Forelimb muscle (tissue), 1 donor: ENCODE data around the gene TCF12. TPM values are rescaled to one million over a fixed set of nuclear protein-coding genes. Genes with fewer than 3 reads are reported as not detected.
"Not testable (repeated sequence)": the region's sequence is repeated elsewhere in the genome, so short reads cannot be mapped to it uniquely, and the experiment has no call there.

Experiments used
- DNase-seq: peaks from one replicate; pipeline ENCODE4 v3.0.0-alpha.2; 2013; ENCODE audit warnings: low read depth
- polyA plus RNA-seq: library from polyadenylated mRNA; unstranded; fragments of 120-200 nt; gene quantifications from one replicate; pipeline ENCODE4 v1.2.1, GENCODE V29; 2013; ENCODE audit not compliant: insufficient read length

The TCF12 gene
- polyA plus RNA-seq, 1 donor = 109 TPM

DNA sequence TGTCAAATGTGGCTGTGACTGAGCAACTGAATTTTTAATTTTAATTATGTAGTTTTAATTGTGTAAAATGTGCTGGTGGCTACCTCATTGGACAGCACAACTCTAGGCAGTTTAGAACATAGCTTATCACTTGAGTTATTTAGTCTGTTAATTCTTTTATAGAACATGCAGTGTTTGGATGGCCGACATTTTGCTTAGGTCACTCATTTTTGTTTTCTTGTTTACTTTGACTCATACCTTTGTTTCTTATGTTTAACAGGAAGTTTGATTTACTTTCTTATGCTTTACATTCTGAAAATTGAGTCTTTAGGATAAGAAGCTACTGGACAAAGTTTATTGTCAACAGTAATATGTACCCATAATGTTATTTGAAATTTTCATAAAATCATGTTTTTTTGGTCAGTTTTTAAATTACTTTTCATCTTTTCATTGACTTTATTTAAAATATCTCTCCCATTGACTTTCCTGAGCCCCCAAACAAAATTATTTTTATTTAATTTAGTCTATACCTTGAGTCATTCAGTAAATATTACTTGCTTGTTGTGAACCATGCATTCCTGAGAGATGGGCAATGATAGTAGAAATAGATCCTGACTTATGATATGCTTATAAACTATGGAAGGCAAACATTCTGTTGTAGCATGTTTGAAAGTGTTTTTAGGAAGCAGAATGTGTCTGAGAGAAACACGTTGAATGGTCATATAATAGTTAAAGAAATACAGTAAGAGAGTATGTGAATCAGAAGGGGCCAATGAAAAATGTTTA lies 60.6 kb downstream of the TCF12 start:
- DNase-seq = no peak

DNA sequence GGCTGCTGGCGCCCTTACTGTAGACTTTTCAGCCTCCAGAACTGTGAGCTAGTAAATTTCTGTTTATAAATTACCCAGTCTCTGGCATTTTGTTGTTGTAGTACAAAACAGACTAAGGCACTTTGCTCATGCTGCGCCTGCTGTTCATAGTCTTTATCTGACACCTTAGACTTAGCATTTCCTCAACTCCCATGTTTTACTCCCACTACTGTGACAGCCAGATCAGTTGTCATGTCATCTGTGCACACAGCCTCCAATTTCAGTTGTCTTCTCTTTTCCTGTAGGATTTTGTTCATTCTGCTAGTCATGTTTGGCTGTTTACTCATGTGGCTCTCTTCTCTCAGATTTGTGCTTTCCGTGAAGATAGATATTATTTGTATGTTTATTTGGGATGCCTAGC lies 62.0 kb downstream of the TCF12 start:
- DNase-seq = no peak

DNA sequence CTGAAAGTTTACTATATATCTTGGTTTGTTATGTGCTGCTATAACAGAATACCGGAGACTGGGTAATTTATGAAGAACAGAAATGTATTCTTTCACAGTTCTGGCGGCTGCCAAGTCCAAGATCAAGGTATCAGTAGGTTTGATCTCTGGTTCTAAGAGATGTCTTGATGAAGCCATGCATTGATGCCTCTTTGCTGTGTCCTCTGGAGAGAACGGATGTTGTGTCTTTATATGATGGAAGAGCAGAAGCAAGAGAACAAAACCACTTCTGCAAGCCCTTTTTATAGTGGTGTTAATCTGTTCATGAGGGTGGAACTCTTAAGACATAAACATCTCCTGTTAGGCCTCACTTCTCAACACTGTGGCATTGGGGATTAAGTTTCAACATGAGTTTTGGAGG lies 62.7 kb downstream of the TCF12 start:
- DNase-seq = no peak

DNA sequence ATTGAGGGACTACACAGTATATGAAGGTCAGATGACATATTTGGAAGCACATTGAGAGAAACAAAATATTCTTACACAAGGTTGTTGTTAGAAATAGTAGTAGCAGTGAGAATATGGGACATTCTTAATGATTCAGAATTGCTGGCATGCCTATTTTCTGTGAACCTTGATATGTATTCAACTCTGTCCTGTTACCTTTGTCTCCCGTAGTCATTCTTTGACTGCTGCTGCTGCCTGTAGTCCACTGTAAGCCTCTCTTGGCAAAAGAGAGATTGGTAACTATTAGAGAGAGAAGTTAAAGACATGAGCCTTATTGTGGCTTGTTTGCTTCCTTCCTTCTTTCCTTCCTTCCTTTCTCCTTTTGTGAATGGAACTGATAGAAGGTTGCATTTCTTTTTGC lies 64.5 kb downstream of the TCF12 start:
- DNase-seq = no peak

DNA sequence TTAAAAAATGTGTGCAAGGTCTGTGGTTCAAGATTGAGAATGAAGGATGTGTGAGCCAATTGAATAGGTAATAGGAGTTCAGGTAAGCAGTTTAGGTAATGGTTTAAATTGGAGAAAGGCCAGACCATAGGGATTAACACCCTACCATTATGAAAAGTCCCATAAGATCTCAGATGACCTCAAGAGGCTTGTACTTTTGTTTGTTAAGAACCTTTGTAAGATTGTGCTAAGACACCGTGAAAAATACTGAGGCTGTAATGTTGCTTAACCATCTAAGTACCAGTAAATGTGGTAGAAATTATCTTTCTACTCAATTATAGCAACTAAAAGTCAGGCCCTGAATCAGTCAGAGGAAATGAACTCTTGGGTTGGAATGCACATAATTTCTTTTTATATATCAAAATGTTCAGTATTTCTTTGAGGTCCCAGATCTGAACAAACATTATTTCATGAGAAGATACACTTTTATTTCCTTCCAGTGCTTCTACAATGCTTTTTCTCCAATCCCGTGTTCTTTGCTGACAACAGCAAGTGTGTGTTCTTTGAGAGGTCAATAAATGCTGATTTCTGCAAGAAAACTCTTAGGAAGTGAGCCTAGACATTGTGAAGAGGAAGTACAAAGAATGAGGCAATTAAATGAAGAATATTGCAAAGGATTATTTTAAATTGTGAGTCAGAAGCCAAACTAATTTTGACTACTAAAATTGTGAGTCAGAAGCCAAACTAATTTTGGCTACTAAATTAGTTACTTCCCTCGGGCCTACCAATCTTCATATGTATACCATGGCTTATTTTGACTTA lies 66.4 kb downstream of the TCF12 start:
- DNase-seq = no peak

DNA sequence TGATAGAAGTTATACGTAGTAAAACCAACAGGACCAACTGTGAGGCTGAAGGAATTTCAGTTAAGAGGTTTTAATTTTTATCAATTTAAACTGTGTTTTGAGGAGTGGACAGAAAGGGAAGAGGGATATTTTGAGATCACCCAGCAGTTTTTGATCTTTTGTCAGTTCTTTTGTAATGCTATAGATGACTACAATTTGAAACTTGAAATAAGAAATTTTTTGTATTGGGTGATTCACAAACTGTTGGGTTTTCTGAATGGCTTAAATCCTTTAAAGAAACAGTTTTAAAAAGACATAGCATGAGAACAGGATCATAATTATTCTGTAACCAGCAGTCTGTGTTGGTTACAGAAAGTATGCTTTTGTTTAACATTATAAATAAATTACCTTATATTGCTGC lies 67.4 kb downstream of the TCF12 start:
- no peak for DNase-seq

DNA sequence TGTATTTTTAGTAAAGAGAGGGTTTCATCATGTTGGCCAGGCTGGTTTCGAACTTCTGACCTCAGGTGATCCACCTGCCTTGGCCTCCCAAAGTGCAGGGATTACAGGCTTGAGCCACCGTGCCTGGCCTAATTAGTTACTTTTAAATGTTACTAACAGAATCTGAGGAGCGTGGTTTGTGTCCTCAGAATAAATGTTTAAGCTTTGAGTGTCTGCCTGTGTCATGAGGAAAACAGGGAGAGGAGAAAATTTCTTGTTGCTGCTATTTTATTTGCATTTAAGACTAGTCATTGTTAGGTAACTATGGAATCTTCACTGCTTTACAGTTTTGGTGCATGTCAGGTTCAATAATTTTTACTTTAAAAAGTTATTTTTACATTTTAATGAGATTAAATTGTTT lies 68.8 kb downstream of the TCF12 start:
- no peak for DNase-seq

DNA sequence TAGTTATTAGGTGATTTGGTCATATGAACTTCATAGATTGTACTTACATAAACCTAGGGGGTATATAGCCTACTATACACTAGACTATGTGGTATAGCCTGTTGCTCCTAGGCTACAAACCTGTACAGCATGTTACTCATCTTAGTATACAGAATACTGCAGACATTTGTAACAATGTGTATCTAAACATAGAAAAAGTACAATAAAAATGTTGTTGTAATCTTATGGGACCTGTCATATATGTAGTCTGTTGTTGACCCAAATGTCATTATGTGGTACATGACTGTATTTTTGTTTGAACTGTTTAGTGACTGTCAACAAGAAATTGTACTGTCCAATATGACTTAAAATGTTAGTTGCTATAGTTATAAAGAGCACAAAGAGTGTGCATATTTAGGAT lies 69.8 kb downstream of the TCF12 start:
- DNase-seq = no peak

DNA sequence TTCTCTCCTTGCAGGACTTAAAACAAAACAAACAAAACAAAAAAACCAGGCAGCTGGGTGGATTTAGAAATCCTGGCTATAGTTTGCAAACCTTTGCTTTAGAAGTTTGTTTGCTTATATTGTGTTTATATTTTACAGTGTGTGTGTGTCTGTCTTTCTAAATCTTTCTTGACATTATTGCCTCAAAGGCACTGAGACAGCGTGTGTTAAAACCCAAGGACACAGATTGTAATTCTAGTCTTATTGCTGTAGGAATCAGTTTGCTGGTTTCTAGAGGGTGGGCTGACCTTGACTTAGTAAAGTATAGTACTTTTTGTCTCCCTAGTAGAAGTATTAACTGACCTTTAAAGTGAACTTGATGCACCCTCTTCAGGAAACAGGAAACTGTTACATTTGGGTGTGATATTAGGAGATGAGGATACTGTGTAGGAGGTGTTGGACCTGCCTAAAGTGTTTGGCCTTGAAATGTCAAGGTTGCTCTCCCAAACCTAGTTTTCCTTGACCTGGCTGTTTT lies 71.0 kb downstream of the TCF12 start:
- no peak for DNase-seq

DNA sequence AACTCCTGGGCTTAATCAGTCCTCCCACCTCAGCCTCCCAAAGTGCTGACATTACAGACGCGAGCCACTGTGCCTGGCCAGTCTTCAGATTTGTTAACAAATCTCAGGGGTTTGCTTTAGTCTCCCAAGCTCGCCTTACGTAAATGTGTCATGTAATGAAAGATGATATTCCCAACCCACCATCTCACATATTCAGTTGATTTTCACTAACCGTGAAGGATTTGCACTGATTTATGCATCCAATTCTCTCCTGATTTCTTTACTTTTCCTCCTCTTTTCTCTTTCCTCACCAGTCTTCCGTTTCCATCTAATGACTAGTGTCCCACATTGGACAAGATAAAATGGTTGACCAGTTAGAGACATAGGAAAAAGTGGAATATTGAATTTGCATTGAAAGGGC lies 72.6 kb downstream of the TCF12 start:
- no peak for DNase-seq

DNA sequence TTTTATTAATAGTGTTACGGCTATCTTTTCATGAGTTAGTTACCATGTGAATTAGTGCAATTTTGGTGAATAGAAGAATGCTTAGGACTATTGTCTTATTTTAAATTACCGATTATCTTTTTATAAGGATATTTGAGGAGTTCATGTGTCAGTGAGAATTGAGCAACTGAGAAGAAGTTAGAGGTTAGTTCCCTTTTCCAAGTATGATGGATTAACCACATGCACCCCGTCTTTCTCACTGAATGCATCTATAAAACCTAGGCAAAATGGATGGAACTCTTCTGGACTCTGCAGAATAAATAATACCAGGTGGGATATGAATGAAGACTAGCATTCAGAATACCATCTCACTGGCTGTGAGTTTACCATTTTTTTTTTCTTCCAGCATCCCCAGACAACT lies 74.3 kb downstream of the TCF12 start:
- DNase-seq = no peak

DNA sequence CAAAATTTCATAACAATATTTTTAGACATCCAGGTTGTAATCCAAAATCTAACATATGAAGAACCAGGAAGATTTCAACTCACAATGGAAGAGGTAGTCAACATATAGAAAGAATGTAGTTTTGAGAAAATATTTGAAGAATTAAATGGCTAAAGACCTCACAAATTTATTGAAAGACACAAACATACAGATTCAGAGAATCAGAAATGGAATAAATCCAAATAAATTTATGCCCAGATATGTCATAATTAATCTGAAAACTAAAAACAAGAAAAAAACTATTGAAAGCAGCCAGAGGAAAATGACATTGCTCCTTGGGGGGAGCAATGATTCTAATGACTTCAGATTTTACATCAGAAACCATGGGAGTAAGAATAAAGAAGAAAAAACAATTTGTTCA lies 75.8 kb downstream of the TCF12 start:
- no peak for DNase-seq

DNA sequence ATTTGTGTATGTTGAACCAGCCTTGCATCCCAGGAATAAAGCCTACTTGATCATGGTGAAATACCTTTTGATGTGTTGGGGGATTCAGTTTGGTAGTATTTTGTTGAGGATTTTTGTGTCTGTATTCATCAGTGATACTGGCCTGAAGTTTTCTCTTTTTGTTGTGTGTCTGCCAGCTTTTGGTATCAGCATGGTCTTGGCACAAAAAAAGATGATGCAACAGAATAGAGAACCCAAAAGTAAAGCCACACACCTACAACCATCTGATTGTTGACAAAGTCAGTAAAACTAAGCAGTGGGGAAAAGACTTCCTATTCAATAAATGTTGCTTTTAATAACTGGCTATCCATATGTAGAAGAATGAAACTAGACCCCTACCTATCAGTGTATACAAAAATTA lies 77.6 kb downstream of the TCF12 start:
- no peak for DNase-seq

DNA sequence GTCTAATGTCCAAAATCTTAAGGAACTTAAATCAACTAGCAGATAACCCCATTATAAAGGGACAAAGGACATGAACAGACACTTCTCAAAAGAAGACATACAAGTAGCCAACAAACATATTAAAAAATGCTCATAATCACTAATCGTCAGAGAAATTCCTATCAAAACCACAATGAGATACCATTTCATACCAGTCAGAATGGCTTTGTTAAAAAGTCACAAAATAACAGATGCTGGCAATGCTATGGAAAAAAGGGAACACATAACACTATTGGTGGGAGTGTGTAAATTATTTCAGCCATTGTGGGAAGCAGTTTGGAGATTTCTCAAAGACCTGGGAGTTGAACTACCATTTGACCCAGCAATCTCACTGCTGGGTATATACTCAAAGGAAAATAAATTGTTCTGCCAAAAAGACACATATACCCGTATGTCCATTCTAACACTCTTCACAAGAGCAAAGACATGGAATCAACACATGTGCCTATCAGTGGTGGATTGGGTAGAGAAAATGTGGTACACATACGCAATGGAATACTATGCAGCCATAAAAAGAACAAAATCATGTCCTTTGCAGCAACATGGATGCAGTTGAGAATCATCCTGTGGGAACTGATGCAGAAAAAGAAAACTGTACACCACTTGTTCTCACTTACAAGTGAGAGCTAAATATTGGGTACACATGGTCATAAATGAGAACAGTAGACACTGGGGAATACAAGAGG lies 78.5 kb downstream of the TCF12 start:
- DNase-seq = no peak

DNA sequence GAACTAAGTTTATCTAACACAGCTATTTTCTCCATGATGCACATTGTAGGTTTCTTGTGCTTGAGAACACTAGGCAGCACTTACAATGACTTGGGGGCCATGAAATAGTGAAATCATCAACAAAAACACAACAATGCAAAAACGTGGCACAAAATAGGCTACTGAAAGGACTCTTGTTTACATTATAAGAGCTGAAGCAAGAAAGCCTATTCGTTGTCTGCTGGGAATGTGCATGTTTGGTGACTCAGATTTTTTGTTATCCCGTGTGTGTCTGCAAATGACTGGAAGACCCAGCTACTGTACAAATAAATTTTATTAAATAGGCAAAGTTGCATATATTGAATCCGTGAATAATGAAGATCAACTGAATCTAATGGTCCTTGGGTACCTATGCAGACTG lies 85.0 kb downstream of the TCF12 start:
- no peak for DNase-seq

DNA sequence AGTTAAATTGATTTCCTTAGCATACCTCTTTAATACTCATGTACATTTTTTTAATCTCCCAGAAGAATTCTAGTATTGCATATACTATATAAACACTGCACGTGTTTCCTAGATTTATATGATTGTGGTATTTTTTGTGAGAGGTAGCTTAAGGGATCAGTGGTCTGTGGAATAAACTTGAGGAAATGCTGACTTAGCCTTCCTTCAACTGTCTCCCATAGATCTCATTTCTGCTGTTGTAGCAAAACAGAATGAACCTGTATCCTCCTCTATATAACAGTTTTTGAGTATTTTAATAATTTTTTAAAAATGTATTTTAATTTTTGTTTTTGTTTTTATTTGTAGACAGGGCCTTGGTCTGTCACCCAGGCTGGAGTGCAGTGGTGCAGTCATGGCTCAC lies 86.8 kb downstream of the TCF12 start:
- no peak for DNase-seq

DNA sequence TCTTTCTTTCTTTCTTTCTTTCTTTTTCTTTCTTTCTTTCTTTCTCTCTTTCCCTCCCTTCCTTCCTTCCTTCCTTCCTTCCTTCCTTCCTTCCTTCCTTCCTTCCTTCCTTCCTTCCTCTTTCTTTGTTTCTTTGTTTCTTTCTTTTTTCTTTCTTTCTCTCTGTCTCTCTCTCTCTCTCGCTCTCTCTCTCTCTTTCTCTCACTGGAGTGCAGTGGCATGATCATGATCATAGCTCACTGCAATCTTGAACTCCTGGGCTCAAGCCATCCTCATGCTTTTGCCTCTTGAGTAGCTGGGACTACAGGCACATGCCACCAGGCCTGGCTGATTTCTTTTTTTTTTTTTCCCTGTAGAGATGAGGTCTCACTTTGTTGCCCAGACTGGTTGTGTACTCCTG lies 89.4 kb downstream of the TCF12 start:
- not testable (repeated sequence) for DNase-seq

DNA sequence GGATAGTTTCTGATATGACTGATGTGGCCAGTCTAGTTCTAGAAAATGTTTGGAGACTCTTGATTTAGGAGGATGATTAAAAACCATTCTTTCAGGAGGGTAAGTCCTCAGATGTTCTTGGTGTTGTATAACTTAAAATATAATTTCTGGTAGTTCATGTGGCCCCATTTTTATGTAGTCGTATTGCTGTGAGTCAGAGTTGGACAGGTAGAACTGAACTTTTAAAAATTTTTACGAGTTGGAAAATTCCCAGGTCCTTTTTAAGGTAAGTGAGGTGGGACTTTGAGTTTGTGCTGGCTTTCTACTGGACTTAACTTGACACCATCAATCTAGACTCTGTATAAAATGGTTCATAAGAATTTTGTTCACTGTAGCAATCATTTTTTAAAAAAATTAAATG lies 92.3 kb downstream of the TCF12 start:
- DNase-seq = no peak

DNA sequence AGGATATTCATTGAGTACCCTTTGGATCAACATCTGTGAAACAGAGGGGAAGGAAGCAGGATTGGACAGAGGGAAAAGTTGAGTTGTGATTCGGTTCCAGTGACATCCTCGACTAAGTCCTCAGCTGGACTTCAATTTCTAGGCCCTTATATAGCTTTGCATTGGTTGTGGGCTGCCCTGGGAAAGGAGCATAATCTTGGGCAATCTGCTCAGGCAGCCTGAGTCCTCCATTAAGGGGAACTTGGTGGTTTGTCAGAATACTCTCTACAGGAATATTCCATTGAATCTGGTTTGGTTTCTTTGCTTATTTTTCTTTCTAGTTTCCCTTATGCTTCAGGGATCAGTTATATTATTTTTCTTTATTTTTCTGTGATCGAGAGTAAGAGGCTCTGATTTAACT lies 94.1 kb downstream of the TCF12 start:
- DNase-seq = no peak

DNA sequence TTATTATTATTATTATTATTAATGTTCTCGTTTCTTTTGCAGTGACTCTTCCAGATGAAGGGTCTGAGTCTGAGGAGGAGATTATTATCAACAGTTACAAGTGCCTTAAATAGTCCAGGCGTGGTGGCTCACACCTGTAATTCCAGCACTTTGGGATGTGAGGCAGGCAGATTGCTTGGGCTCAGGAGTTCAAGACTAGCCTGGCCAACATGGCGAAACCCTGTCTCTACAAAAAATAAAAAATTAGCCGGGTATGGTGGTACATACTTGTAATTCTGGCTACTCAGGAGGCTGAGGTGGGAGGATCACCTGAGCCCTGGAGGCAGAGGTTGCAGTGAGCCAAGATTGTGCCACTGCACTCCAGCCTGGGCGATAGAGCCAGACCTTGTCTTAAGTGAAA lies 96.5 kb downstream of the TCF12 start:
- DNase-seq = not testable (repeated sequence)

DNA sequence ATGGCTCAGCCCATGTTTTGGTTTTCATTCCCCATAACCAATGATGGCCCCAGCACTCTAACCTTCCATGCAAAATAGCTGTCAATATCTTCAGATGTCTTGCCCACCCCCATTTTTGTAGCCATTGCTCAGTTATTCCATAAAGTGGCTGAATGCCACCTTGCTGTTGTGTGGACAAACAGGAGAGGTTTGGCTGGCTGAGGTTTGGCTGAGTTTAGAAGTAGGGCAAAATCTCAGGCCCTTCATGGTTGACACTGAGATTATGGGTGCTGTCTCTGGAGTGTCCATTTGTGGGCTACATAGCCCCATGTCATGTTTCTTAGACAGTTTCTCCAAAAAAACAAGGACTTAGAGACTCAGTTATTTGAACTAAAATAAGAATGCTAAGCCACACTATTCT lies 96.9 kb downstream of the TCF12 start:
- DNase-seq = no peak

DNA sequence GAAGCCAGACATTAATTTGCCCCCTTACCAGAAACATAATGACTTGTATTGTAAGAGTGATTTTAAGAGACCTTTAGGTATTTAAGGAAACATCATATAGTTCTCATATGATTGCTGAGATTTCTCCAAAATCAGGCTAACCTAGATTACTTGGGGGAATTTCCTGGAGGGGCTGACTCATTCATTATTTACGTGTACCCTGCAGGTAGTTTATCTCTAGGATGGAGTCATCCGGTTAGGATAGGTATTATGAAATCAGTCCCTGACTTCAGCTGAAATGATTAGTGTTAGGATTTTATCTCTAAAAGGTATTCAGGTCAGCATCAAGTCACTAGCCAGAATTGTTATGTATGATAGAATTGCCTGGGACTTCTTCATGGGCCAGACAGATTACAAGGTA lies 97.5 kb downstream of the TCF12 start:
- DNase-seq = no peak

DNA sequence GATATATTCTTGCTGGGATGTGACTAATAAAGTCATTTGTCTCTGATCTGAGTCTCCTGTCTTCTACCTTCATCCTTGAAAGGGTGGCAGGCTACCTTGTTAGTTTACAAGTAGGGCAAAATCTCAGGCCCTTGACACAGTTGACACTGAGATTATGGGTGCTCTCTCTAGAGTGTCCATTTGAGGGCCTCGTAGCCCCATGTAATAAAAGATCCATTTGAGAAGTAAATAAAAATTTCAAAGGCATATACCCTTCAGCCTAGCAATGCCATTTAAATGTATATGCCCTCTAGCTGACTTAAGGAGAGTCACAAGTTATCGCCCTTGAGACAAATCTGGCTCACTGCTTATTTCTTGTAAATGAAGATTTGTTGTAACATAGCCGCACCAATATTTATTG lies 98.6 kb downstream of the TCF12 start:
- DNase-seq = no peak
